Measurements from ENCODE around the gene GAS2L1.

GAS2L1 gene

GRCh38 chr22:29342577-29343312 is 36.3 kb downstream of the GAS2L1 start:
- TF ChIP-seq GATA3 (IDR thresholded peaks at IDR 0.05; ENCODE audit: low read depth, low read length) (no peak), GATA2 (IDR thresholded peaks at IDR 0.05; ENCODE audit: low read depth, low read length) (peak; percentile 59; the same call in 1 of the 2 replicates)

GRCh38 chr22:29343313-29343805 is 36.9 kb downstream of the GAS2L1 start:
- TF ChIP-seq GATA2 (IDR thresholded peaks at IDR 0.05; ENCODE audit: low read depth, low read length) = no peak
- TF ChIP-seq GATA3 (IDR thresholded peaks at IDR 0.05; ENCODE audit: low read depth, low read length) = no peak

- TF ChIP-seq GATA3 (IDR thresholded peaks at IDR 0.05; ENCODE audit: low read depth, low read length) = no peak; the same call in 1 of the 2 replicates
- peak; percentile 82 for TF ChIP-seq GATA2 (IDR thresholded peaks at IDR 0.05; ENCODE audit: low read depth, low read length)
Measured at GRCh38 chr22:29344137-29344536, 37.7 kb downstream of the GAS2L1 start.

- TF ChIP-seq GATA2 (IDR thresholded peaks at IDR 0.05; ENCODE audit: low read depth, low read length) (no peak), GATA3 (IDR thresholded peaks at IDR 0.05; ENCODE audit: low read depth, low read length) (no peak)
Measured at GRCh38 chr22:29345932-29346331, 39.5 kb downstream of the GAS2L1 start.

GRCh38 chr22:29346659-29347058 is 40.2 kb downstream of the GAS2L1 start:
- TF ChIP-seq GATA2 (IDR thresholded peaks at IDR 0.05; ENCODE audit: low read depth, low read length) (no peak), GATA3 (IDR thresholded peaks at IDR 0.05; ENCODE audit: low read depth, low read length) (no peak)

GRCh38 chr22:29348041-29348440 is 41.6 kb downstream of the GAS2L1 start:
- no peak for TF ChIP-seq GATA2 (IDR thresholded peaks at IDR 0.05; ENCODE audit: low read depth, low read length)
- TF ChIP-seq GATA3 (IDR thresholded peaks at IDR 0.05; ENCODE audit: low read depth, low read length) = no peak

- no peak for TF ChIP-seq GATA3 (IDR thresholded peaks at IDR 0.05; ENCODE audit: low read depth, low read length)
Measured at GRCh38 chr22:29348956-29349355, 42.5 kb downstream of the GAS2L1 start.

- no peak for TF ChIP-seq GATA2 (IDR thresholded peaks at IDR 0.05; ENCODE audit: low read depth, low read length)
- no peak for TF ChIP-seq GATA3 (IDR thresholded peaks at IDR 0.05; ENCODE audit: low read depth, low read length)
Measured at GRCh38 chr22:29351042-29351441, 44.6 kb downstream of the GAS2L1 start.

- TF ChIP-seq GATA3 (IDR thresholded peaks at IDR 0.05; ENCODE audit: low read depth, low read length) (no peak), GATA2 (IDR thresholded peaks at IDR 0.05; ENCODE audit: low read depth, low read length) (no peak)
Measured at GRCh38 chr22:29351891-29352290, 45.4 kb downstream of the GAS2L1 start.

- no peak for TF ChIP-seq GATA3 (IDR thresholded peaks at IDR 0.05; ENCODE audit: low read depth, low read length)
- TF ChIP-seq GATA2 (IDR thresholded peaks at IDR 0.05; ENCODE audit: low read depth, low read length) = no peak
Measured at GRCh38 chr22:29352778-29353177, 46.3 kb downstream of the GAS2L1 start.

- TF ChIP-seq GATA3 (IDR thresholded peaks at IDR 0.05; ENCODE audit: low read depth, low read length) = no peak
- no peak for TF ChIP-seq GATA2 (IDR thresholded peaks at IDR 0.05; ENCODE audit: low read depth, low read length)
Measured at GRCh38 chr22:29353286-29353685, 46.8 kb downstream of the GAS2L1 start.

- no peak for TF ChIP-seq GATA2 (IDR thresholded peaks at IDR 0.05; ENCODE audit: low read depth, low read length)
- TF ChIP-seq GATA3 (IDR thresholded peaks at IDR 0.05; ENCODE audit: low read depth, low read length) = no peak
Measured at GRCh38 chr22:29353860-29354259, 47.4 kb downstream of the GAS2L1 start.

- no peak for TF ChIP-seq GATA2 (IDR thresholded peaks at IDR 0.05; ENCODE audit: low read depth, low read length)
- no peak for TF ChIP-seq GATA3 (IDR thresholded peaks at IDR 0.05; ENCODE audit: low read depth, low read length)
Measured at GRCh38 chr22:29359469-29359868, 53.0 kb downstream of the GAS2L1 start.
